ENCODE results near the gene PPM1M. TPM values are rescaled to one million over a fixed set of nuclear protein-coding genes. Genes with fewer than 3 reads are reported as not detected.

PPM1M gene
- total RNA-seq, 1 experiment from 2014 or later: 10.4 TPM

DNA sequence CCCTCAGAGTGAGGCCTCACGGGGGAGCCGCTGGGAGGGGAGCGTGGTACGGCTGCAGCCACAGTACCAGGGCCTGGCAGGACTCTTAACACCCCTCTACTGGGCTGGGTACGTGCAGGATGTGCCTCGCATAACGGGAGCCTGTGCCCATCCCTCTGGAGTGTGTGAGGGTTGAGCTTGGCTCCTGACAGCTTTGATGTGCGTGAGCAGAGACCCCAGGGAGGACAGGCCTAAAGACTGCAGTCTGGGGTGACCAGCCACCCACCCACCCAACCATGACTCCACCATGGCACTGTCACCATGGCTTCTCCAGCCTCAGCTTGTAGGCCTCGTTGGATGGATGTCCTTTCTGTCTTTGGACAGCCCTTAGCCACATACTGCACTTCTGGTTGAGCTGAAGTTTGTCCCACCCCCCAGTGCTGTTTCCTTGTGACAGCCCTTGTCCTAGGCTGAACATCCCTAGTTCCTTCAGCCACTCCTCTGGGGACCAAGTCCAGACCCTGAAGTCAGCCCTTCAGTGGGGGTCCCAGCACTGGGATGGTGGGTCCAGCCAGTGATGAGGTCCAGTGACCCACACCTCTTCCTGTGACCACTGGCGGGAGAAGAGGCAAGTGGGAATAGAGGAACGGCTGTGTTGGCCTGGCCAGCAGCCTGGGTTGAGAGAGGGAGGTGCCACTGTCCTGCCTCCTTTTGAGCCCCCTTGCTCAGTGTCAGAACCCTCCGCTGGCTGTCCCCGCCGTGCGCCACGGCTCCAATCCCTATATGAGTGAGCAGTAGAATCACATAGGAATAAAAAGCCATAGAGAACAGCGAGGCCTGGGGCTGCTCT is 48.1 kb downstream of the PPM1M start:
- no peak overlapping the region for H3K27ac Mint-ChIP-seq (ENCODE audit: low read depth, unreplicated experiment)
- intact Hi-C loops (cut with micrococcal nuclease): loop anchor here (5.0 kb wide), 1 partner anchor 44 kb away; no protein-coding TSS in a partner anchor
- H3K27me3 Mint-ChIP-seq (ENCODE audit: insufficient read depth, unreplicated experiment): no peaks in the 10 kb centered on the region
- H3K36me3 Mint-ChIP-seq (ENCODE audit: insufficient read depth, unreplicated experiment): no peaks in the 10 kb centered on the region
- H3K9me3 Mint-ChIP-seq (ENCODE audit: unreplicated experiment): no peaks in the 10 kb centered on the region
- ChIA-PET CTCF (interaction anchor here (0.6 to 1.4 kb wide), 2 partner anchors 46 to 699 kb away, joined by 3 to 8 read pairs; no protein-coding TSS in a partner anchor), POLR2A (no interaction called here)
- TF ChIP-seq, protein P1, sequence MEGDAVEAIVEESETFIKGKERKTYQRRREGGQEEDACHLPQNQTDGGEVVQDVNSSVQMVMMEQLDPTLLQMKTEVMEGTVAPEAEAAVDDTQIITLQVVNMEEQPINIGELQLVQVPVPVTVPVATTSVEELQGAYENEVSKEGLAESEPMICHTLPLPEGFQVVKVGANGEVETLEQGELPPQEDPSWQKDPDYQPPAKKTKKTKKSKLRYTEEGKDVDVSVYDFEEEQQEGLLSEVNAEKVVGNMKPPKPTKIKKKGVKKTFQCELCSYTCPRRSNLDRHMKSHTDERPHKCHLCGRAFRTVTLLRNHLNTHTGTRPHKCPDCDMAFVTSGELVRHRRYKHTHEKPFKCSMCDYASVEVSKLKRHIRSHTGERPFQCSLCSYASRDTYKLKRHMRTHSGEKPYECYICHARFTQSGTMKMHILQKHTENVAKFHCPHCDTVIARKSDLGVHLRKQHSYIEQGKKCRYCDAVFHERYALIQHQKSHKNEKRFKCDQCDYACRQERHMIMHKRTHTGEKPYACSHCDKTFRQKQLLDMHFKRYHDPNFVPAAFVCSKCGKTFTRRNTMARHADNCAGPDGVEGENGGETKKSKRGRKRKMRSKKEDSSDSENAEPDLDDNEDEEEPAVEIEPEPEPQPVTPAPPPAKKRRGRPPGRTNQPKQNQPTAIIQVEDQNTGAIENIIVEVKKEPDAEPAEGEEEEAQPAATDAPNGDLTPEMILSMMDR (IDR thresholded peaks at IDR 0.05; ENCODE audit: unreplicated experiment): no peak
- no peak overlapping the region for H3K4me3 Mint-ChIP-seq (ENCODE audit: unreplicated experiment)
- H3K4me1 Mint-ChIP-seq (ENCODE audit: insufficient read depth, unreplicated experiment): no peaks in the 10 kb centered on the region
- BruUV-seq (replicated peaks): no TSS peak
- no peak for DNase-seq (ENCODE audit: unreplicated experiment)

GRCh38 chr3:52294320-52295150 is 49.0 kb downstream of the PPM1M start:
- no peak for DNase-seq (ENCODE audit: unreplicated experiment)
- Mint-ChIP-seq H3K27ac (ENCODE audit: low read depth, unreplicated experiment) (no peak overlapping the region), H3K9me3 (ENCODE audit: unreplicated experiment) (no peaks in the 10 kb centered on the region), H3K4me1 (ENCODE audit: insufficient read depth, unreplicated experiment) (no peaks in the 10 kb centered on the region), H3K36me3 (ENCODE audit: insufficient read depth, unreplicated experiment) (no peaks in the 10 kb centered on the region), H3K4me3 (ENCODE audit: unreplicated experiment) (no peak overlapping the region), H3K27me3 (ENCODE audit: insufficient read depth, unreplicated experiment) (no peaks in the 10 kb centered on the region)
- no TSS peak for BruUV-seq (replicated peaks)
- TF ChIP-seq, protein P1 (IDR thresholded peaks at IDR 0.05; ENCODE audit: unreplicated experiment): no peak
- ChIA-PET POLR2A (no interaction called here), CTCF (interaction anchor here (1.4 kb wide), 1 partner anchor 45 kb away, joined by 8 read pairs; no protein-coding TSS in a partner anchor)
- intact Hi-C loops (cut with micrococcal nuclease): loop anchor here (5.0 kb wide), 1 partner anchor 43 kb away; no protein-coding TSS in a partner anchor

GRCh38 chr3:52295671-52296208 is 50.2 kb downstream of the PPM1M start:
- Mint-ChIP-seq H3K4me1 (ENCODE audit: insufficient read depth, unreplicated experiment) (no peaks in the 10 kb centered on the region), H3K4me3 (ENCODE audit: unreplicated experiment) (no peak overlapping the region), H3K27ac (ENCODE audit: low read depth, unreplicated experiment) (no peak overlapping the region), H3K9me3 (ENCODE audit: unreplicated experiment) (no peaks in the 10 kb centered on the region), H3K36me3 (ENCODE audit: insufficient read depth, unreplicated experiment) (no peaks in the 10 kb centered on the region), H3K27me3 (ENCODE audit: insufficient read depth, unreplicated experiment) (no peaks in the 10 kb centered on the region)
- no TSS peak for BruUV-seq (replicated peaks)
- intact Hi-C loops (cut with micrococcal nuclease): no loop called here
- TF ChIP-seq, protein P1 (IDR thresholded peaks at IDR 0.05; ENCODE audit: unreplicated experiment): no peak
- POLR2A ChIA-PET: interaction anchor here (0.6 to 2.2 kb wide), 2 partner anchors 8 to 27 kb away, joined by 3 to 8 read pairs; partner anchors contain the start of gene GLYCTK
- DNase-seq (ENCODE audit: unreplicated experiment): no peak
- CTCF ChIA-PET: interaction anchor here (0.5 to 1.1 kb wide), 5 partner anchors 43 to 1392 kb away, joined by 3 to 4 read pairs (median 3); no protein-coding TSS in a partner anchor
